SK-N-SH (cell line): ENCODE measurements around the gene RABGGTA. TPM values are rescaled to one million over a fixed set of nuclear protein-coding genes. Genes with fewer than 3 reads are reported as not detected.

ENCODE experiments used
- CTCF ChIA-PET: fragments of 300-600, 350-600 bp; formaldehyde crosslinking; extraction: SDS; loops from one replicate; lab custom pipeline; 2021; lab: Yijun Ruan, JAX
- POLR2A ChIA-PET: fragments of 350-600 bp; sonication (Branson Sonifier 250); formaldehyde crosslinking; extraction: SDS; loops from one replicate; lab custom pipeline; 2020; ENCODE audit warnings: antibody characterized with exemption, inconsistent platforms; lab: Yijun Ruan, JAX
- DNase-seq: peaks from one replicate; pipeline ENCODE4 v3.0.0; 2012
- H2AFZ ChIP-seq: fragments of 200-600 bp; sonication (generic); 2 replicates; pipeline ENCODE4 v1.8.1; 2016; ENCODE audit warnings: antibody characterized with exemption, mild to moderate bottlenecking, low read depth
- H3F3A ChIP-seq: fragments of 200-600 bp; sonication (generic); replicated peaks from 2 replicates; pipeline ENCODE3; 2016; ENCODE audit warnings: antibody characterized with exemption, mild to moderate bottlenecking; ENCODE audit not compliant: insufficient read depth
- H3K27ac ChIP-seq, 2 experiments: fragments of 200-500 bp in 1 of 2; fragments of 200-600 bp in 1 of 2; sonication (Bioruptor generic) in 1 of 2; sonication (generic), shearing (Covaris generic) in 1 of 2; 2 replicates each; pipeline versions ENCODE4 v1.5.1 to v1.6.1; 2014 to 2016; ENCODE audit warnings: low read depth in 2 of 2, inconsistent platforms in 1 of 2, low read length in 1 of 2, mild to moderate bottlenecking in 1 of 2, mixed read lengths in 1 of 2
- H3K27me3 ChIP-seq: fragments of 200-600 bp; sonication (generic), shearing (Covaris generic); 2 replicates; pipeline ENCODE4 v1.6.1; 2016; ENCODE audit warnings: mixed run types; ENCODE audit not compliant: insufficient read depth
- H3K36me3 ChIP-seq, 2 experiments: fragments of 200-500 bp in 1 of 2; fragments of 200-600 bp in 1 of 2; sonication (Bioruptor generic) in 1 of 2; sonication (generic) in 1 of 2; replicated peaks in 1 of 2; 2 replicates each; pipeline versions ENCODE3 to v1.5.1; 2014 to 2016; ENCODE audit warnings: low read length in 1 of 2, mild to moderate bottlenecking in 1 of 2; ENCODE audit not compliant: insufficient read depth in 2 of 2, control insufficient read depth in 1 of 2
- H3K4me1 ChIP-seq, 2 experiments: fragments of 200-500 bp in 1 of 2; fragments of 200-600 bp in 1 of 2; sonication (Bioruptor generic) in 1 of 2; sonication (generic), shearing (Covaris generic) in 1 of 2; 2 replicates each; pipeline versions ENCODE4 v1.5.1 to v1.6.1; 2014 to 2016; ENCODE audit warnings: low read depth in 1 of 2, low read length in 1 of 2, mixed run types in 1 of 2; ENCODE audit not compliant: insufficient read depth in 2 of 2, control insufficient read depth in 1 of 2
- H3K4me2 ChIP-seq: fragments of 200-600 bp; sonication (generic), shearing (Covaris generic); 2 replicates; pipeline ENCODE4 v1.6.1; 2017; ENCODE audit warnings: mixed run types
- H3K4me3 ChIP-seq, 2 experiments: fragments of 200-500 bp in 1 of 2; fragments of 200-600 bp in 1 of 2; sonication (Bioruptor generic) in 1 of 2; sonication (generic), shearing (Covaris generic) in 1 of 2; 2 replicates each; pipeline versions ENCODE4 v1.5.1 to v1.8.1; 2014 to 2016; ENCODE audit warnings: low read depth in 2 of 2, inconsistent platforms in 1 of 2, low read length in 1 of 2, mild to moderate bottlenecking in 1 of 2, mixed read lengths in 1 of 2, moderate library complexity in 1 of 2
- H3K79me2 ChIP-seq: fragments of 200-600 bp; sonication (generic); 2 replicates; pipeline ENCODE4 v1.8.1; 2017; ENCODE audit warnings: mild to moderate bottlenecking; ENCODE audit not compliant: insufficient read depth
- H3K9ac ChIP-seq: fragments of 200-600 bp; sonication (generic); 2 replicates; pipeline ENCODE4 v1.6.1; 2017; ENCODE audit warnings: mixed run types
- H3K9me2 ChIP-seq: fragments of 200-600 bp; sonication (generic); 2 replicates; pipeline ENCODE4 v1.6.1; 2017; ENCODE audit warnings: mixed run types
- H3K9me3 ChIP-seq: fragments of 200-600 bp; sonication (generic); 2 replicates; pipeline ENCODE4 v1.6.1; 2017; ENCODE audit warnings: mixed run types, mild to moderate bottlenecking, moderate library complexity
- H4K20me1 ChIP-seq: fragments of 200-600 bp; sonication (generic); 2 replicates; pipeline ENCODE4 v1.6.1; 2017; ENCODE audit warnings: mild to moderate bottlenecking, mixed run types; ENCODE audit not compliant: insufficient read depth
- CHD2 ChIP-seq: fragments of 150-350 bp; IDR thresholded peaks from 2 replicates; pipeline ENCODE4 v1.6.1; 2018; ENCODE audit warnings: low read length; ENCODE audit not compliant: partially characterized antibody
- ELF1 ChIP-seq: IDR thresholded peaks from 2 replicates; pipeline ENCODE4 v1.4.0; 2012
- RCOR1 ChIP-seq: fragments of 150-350 bp; IDR thresholded peaks from 2 replicates; pipeline ENCODE4 v1.6.1; 2017; ENCODE audit warnings: antibody characterized with exemption, low read length
- WGBS: methylation state at CpG from one replicate; pipeline ENCODE4 v1.1.6; 2017; ENCODE audit warnings: low lambda C conversion rate; 5-methylcytosine and 5-hydroxymethylcytosine counted together
- polyA plus RNA-seq, 3 experiments: library from polyadenylated mRNA; depleted of rRNA; stranded (reverse); fragments of >200 nt; gene quantifications; 2 replicates each; pipeline ENCODE4 v1.2.3, GENCODE V29; 2012
- TF ChIP-seq, protein P1 (sequence below): fragments of 150-350 bp; IDR thresholded peaks from 2 replicates; pipeline ENCODE4 v1.6.1; 2017; ENCODE audit warnings: antibody characterized with exemption, low read length, low read depth, borderline replicate concordance
- TF ChIP-seq, protein P2 (sequence below): fragments of 200-600 bp; sonication (generic); IDR thresholded peaks from 2 replicates; pipeline ENCODE4 v1.6.1; 2017; ENCODE audit warnings: antibody characterized with exemption, mild to moderate bottlenecking, moderate library complexity
- TF ChIP-seq, protein P3 (sequence below): IDR thresholded peaks from 2 replicates; pipeline ENCODE4 v1.6.1; 2012; ENCODE audit warnings: mild to moderate bottlenecking, low read depth, low read length, moderate library complexity
- TF ChIP-seq, protein P4 (sequence below): IDR thresholded peaks from 2 replicates; pipeline ENCODE4 v1.4.0; 2012; ENCODE audit warnings: low read depth, borderline replicate concordance
- TF ChIP-seq, protein P5 (sequence below): fragments of 150-350 bp; IDR thresholded peaks from 2 replicates; pipeline ENCODE4 v1.6.1; 2016; ENCODE audit warnings: mild to moderate bottlenecking, low read depth, low read length

RABGGTA gene
- polyA plus RNA-seq, 1 of the 3 experiments (the other 2 are of a cell fraction) = 59.4 TPM

DNA sequence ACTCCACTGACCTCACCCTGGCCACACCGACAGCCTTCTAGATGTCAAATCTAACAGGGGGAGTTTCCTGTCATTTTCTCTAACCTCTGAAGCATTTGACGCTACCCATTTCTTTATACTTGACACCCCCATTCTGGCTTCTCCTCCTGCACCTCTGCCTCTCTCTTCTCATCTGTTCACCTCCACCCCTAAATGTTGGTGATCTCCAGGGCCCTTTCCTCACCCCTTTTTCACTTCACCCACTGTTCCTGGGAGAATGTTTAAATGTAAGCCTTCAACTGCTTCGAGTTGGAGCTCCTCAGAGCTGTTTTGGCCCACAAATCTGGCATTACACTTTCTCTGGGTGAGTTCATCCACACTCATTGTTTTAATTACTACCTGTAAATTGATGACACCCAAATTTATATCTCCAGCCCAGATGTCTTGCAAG, 452 bp upstream of the RABGGTA start:
- peak overlapping the region; percentile 96 for H2AFZ ChIP-seq
- H3K9ac ChIP-seq = peak overlapping the region; percentile 97
- TF ChIP-seq, protein P1, sequence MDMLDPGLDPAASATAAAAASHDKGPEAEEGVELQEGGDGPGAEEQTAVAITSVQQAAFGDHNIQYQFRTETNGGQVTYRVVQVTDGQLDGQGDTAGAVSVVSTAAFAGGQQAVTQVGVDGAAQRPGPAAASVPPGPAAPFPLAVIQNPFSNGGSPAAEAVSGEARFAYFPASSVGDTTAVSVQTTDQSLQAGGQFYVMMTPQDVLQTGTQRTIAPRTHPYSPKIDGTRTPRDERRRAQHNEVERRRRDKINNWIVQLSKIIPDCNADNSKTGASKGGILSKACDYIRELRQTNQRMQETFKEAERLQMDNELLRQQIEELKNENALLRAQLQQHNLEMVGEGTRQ = no peak
- TF ChIP-seq RCOR1 (no peak), CHD2 (no peak), ELF1 (no peak)
- TF ChIP-seq, protein P2, sequence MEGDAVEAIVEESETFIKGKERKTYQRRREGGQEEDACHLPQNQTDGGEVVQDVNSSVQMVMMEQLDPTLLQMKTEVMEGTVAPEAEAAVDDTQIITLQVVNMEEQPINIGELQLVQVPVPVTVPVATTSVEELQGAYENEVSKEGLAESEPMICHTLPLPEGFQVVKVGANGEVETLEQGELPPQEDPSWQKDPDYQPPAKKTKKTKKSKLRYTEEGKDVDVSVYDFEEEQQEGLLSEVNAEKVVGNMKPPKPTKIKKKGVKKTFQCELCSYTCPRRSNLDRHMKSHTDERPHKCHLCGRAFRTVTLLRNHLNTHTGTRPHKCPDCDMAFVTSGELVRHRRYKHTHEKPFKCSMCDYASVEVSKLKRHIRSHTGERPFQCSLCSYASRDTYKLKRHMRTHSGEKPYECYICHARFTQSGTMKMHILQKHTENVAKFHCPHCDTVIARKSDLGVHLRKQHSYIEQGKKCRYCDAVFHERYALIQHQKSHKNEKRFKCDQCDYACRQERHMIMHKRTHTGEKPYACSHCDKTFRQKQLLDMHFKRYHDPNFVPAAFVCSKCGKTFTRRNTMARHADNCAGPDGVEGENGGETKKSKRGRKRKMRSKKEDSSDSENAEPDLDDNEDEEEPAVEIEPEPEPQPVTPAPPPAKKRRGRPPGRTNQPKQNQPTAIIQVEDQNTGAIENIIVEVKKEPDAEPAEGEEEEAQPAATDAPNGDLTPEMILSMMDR = no peak
- TF ChIP-seq, protein P3, sequence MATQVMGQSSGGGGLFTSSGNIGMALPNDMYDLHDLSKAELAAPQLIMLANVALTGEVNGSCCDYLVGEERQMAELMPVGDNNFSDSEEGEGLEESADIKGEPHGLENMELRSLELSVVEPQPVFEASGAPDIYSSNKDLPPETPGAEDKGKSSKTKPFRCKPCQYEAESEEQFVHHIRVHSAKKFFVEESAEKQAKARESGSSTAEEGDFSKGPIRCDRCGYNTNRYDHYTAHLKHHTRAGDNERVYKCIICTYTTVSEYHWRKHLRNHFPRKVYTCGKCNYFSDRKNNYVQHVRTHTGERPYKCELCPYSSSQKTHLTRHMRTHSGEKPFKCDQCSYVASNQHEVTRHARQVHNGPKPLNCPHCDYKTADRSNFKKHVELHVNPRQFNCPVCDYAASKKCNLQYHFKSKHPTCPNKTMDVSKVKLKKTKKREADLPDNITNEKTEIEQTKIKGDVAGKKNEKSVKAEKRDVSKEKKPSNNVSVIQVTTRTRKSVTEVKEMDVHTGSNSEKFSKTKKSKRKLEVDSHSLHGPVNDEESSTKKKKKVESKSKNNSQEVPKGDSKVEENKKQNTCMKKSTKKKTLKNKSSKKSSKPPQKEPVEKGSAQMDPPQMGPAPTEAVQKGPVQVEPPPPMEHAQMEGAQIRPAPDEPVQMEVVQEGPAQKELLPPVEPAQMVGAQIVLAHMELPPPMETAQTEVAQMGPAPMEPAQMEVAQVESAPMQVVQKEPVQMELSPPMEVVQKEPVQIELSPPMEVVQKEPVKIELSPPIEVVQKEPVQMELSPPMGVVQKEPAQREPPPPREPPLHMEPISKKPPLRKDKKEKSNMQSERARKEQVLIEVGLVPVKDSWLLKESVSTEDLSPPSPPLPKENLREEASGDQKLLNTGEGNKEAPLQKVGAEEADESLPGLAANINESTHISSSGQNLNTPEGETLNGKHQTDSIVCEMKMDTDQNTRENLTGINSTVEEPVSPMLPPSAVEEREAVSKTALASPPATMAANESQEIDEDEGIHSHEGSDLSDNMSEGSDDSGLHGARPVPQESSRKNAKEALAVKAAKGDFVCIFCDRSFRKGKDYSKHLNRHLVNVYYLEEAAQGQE = no peak
- H4K20me1 ChIP-seq = no peaks in the 10 kb centered on the region
- H3K36me3 ChIP-seq = peaks cover 0 to 17% of the 10 kb centered on the region in 2 experiments
- ChIA-PET POLR2A (interaction anchor here (0.6 to 1.7 kb wide), 12 partner anchors 9 to 1200 kb away, joined by 3 to 23 read pairs (median 4); partner anchors contain the start of genes CHMP4A, DHRS1, NOP9 and TINF2), CTCF (interaction anchor here (0.5 to 4.9 kb wide), 10 partner anchors 10 to 57 kb away, joined by 3 to 37 read pairs (median 4); partner anchors contain the start of genes CIDEB and TINF2)
- no peaks in the 10 kb centered on the region for H3K27me3 ChIP-seq
- H3K27ac ChIP-seq = peak overlapping the region in 1 of 2 experiments; percentile 26; a peak in 1 of 4 replicates
- H3K4me1 ChIP-seq = peaks cover 6 to 10% of the 10 kb centered on the region in 2 experiments; a peak in 2 of 4 replicates
- H3K9me2 ChIP-seq = no peaks in the 10 kb centered on the region
- no peaks in the 10 kb centered on the region for H3K9me3 ChIP-seq
- no peaks in the 10 kb centered on the region for H3F3A ChIP-seq
- H3K4me2 ChIP-seq = peak overlapping the region; percentile 88
- H3K79me2 ChIP-seq = no peaks in the 10 kb centered on the region; the same call in 1 of the 2 replicates
- no peak for DNase-seq
- WGBS = 1% methylated on average over 3 of the region's 3 CpGs
- peak overlapping the region; percentile 82 to 83 for H3K4me3 ChIP-seq

DNA sequence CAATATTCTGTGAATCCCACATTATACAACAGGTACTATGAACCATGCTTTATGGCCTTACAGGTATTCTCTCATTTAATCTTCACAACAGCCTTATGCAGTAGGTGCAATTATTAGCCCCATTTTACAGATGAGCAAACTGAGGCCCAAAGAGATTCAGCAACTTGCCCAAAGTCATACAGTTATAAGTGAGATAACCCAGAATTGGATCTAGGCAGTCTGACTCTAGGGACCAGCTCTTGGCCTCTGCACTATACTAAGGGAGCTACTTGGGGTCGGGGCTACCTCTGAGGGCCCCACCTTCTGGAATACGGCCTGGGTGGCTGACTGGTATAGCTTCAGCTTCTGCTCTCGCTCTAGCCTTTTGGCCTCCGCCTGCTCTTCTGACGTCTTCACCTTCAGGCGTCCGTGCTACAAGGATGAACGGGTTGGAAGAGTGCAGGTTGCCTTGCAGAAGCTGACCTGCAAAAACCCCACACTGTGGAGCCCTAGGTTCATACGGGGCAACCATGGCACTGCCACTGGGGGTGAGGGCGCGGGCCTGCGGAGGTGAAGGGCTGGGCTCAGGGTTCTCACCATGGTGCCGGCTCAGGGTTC, 762 bp downstream of the RABGGTA start:
- H3K27ac ChIP-seq = peak overlapping the region; percentile 87 to 95
- POLR2A ChIA-PET = interaction anchor here (0.7 to 1.7 kb wide), 11 partner anchors 9 to 157 kb away, joined by 3 to 23 read pairs (median 5); partner anchors contain the start of genes DHRS1, MDP1, NOP9 and TINF2

More for the DNA sequence above, 762 bp downstream of the RABGGTA start:
- no peaks in the 10 kb centered on the region for H3F3A ChIP-seq
- DNase-seq = no peak
- peaks cover 6 to 10% of the 10 kb centered on the region in 2 experiments; a peak in 2 of 4 replicates for H3K4me1 ChIP-seq
- no peaks in the 10 kb centered on the region for H4K20me1 ChIP-seq
- H3K36me3 ChIP-seq = peaks cover 0 to 28% of the 10 kb centered on the region in 2 experiments
- H3K79me2 ChIP-seq = no peaks in the 10 kb centered on the region; the same call in 1 of the 2 replicates
- TF ChIP-seq, protein P4, sequence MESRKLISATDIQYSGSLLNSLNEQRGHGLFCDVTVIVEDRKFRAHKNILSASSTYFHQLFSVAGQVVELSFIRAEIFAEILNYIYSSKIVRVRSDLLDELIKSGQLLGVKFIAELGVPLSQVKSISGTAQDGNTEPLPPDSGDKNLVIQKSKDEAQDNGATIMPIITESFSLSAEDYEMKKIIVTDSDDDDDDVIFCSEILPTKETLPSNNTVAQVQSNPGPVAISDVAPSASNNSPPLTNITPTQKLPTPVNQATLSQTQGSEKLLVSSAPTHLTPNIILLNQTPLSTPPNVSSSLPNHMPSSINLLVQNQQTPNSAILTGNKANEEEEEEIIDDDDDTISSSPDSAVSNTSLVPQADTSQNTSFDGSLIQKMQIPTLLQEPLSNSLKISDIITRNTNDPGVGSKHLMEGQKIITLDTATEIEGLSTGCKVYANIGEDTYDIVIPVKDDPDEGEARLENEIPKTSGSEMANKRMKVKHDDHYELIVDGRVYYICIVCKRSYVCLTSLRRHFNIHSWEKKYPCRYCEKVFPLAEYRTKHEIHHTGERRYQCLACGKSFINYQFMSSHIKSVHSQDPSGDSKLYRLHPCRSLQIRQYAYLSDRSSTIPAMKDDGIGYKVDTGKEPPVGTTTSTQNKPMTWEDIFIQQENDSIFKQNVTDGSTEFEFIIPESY = no peak
- TF ChIP-seq, protein P5, sequence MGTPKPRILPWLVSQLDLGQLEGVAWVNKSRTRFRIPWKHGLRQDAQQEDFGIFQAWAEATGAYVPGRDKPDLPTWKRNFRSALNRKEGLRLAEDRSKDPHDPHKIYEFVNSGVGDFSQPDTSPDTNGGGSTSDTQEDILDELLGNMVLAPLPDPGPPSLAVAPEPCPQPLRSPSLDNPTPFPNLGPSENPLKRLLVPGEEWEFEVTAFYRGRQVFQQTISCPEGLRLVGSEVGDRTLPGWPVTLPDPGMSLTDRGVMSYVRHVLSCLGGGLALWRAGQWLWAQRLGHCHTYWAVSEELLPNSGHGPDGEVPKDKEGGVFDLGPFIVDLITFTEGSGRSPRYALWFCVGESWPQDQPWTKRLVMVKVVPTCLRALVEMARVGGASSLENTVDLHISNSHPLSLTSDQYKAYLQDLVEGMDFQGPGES = no peak
- no peaks in the 10 kb centered on the region for H3K27me3 ChIP-seq
- H3K4me2 ChIP-seq = peak overlapping the region; percentile 88
- no peaks in the 10 kb centered on the region for H3K9me3 ChIP-seq
- peak overlapping the region; percentile 97 for H3K9ac ChIP-seq
- H2AFZ ChIP-seq = peak overlapping the region; percentile 96; the same call in 1 of the 2 replicates
- no peaks in the 10 kb centered on the region for H3K9me2 ChIP-seq
- CTCF ChIA-PET = interaction anchor here (0.9 to 4.9 kb wide), 14 partner anchors 9 to 63 kb away, joined by 3 to 37 read pairs (median 4); partner anchors contain the start of genes CIDEB and TINF2
- H3K4me3 ChIP-seq = peak overlapping the region; percentile 82 to 83
- 20% methylated on average over 11 of the region's 13 CpGs for WGBS
